SKM-1 treated with dmso at 0.1 percent for 144 hours (cell line): ENCODE data around the gene TMEM121.
"Not testable (repeated sequence)": the region's sequence is repeated elsewhere in the genome, so short reads cannot be mapped to it uniquely, and the experiment has no call there.

Source experiments
- DNase-seq: peaks from one replicate; lab custom pipeline; 2025; ENCODE audit not compliant: unreplicated experiment; lab: John Stamatoyannopoulos, UW

TMEM121 gene

DNA sequence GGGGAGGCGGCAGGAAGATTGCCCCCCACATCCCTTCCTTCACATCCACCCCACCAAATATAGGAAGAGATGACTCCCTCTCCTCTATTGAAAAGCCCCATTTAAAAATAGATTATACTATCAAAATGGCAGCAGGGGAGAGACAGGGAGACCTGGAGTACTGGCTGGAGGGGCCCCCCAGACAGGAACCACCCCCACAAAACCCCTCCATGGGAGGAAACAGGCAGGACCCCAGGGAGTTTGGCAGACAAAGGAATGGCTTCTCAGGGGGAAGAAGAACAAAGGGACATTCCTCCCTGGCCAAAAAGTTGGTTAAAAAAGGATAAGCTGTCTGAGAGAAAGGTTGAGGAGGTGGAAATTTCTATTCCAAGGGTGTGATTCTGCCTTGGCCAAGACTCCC is 19.3 kb downstream of the TMEM121 start:
- DNase-seq, result not testable (repeated sequence)

DNA sequence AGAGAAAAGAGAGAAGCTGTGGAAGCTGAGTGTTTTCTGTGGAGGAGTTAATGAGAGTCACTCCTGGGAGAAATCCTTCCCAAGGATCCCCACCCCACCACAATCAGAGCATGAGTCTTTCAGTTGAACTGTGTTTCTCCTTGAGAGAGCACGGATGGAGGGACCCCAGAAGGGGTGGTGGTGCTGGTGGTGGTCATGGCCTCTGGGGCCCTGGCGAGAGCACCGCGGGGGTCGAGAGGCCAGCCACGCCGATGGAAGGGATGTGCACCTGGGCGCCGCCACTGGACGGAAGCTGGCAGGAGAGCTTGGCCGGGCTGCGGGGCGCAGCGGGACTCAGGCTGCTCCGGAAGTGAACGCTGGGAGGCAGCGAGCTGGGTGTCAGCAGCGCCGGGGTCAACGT is 20.0 kb downstream of the TMEM121 start:
- not testable (repeated sequence) for DNase-seq

DNA sequence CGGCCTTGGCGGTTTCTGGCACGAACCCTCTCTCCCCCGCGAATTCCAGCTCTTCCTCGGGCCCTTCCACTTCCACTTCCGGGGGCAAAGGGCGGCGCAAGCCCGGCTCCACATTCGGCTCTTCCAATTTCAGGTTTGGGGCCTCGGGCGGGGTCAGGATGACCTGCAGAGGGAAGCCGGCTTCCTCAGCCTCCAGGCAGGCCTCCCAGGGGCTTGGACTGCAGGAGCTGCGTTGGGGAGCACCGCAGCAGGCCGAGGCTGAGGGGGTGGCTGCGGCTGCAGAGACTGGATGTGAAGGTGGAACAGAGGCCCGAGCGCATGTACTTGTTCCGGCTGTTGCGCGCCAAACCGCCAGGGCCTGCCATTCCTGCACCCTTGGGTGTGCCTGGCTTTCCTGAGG is 20.7 kb downstream of the TMEM121 start:
- DNase-seq, result not testable (repeated sequence)

DNA sequence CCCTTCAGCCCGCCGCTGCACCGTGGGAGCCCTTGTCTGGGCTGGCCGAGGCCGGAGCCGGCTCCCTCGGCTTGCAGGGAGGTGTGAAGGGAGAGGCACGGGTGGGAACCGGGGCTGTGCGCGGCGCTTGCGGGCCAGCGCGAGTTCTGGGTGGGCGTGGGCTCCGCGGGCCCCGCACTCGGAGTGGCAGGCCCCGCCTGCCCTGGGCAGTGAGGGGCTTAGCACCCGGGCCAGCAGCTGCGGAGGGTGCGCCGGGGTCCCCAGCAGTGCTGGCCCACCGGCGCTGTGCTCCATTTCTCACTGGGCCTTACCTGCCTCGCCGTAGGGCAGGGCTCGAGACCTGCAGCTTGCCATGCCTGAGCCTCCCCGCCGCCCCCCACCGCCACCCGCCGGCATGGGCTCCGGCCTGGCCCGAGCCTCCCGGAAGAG is 21.4 kb downstream of the TMEM121 start:
- DNase-seq, result no peak

DNA sequence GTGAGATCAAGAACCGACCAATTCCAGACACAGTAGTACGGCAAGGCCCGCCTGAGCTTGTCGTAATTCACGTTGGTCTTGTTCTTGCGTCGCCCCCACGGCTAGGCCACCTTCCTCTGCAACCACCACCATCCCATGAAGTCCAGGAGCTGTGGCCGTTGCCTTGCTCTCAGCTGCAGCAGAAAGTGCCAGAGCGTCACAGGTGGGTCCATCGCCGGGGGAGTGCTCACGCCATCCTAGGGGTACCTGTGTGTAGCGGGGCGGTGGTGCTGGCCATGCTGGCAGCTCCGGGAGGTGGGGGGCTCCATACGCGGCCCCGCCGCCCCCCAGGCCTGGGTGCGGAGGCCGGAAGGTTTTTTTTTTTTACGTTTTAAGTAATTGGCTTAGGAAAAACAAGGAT is 23.1 kb downstream of the TMEM121 start:
- no peak for DNase-seq

DNA sequence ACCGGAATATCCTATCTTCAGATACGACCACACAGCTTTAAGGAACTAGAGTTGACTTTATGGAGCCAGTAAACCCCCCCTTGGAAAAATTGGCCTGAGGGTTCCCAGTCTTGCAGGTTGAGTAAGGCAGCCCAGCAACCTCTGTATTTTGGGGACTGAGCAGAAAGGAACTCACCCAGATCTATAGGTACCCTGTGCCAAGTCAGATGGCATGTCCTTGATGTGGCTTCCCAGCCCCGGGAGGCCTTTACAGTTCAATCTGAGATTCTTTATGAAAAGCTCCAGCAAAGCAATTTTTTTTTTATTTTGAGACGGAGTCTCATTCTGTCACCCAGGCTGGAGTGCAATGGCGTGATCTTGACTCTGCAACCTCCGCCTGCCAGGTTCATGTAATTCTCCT is 27.6 kb downstream of the TMEM121 start:
- no peak for DNase-seq

DNA sequence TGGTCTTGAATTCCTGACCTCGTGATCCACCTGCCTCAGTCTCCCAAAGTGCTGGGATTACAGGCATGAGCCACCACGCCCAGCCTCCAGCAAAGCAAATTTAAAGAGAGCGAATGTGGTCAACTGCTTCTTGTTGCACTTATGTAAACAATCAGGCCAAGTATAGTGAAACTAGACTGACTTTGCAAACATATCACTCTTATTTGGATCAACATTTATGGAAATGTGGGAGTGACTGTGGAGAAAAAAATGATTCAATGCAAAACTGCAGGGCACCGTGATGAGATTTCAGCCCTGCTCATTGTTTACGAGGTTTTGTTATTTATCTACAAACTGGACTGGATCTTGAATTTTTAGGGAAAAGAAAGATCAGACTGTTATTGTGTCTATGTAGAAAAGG is 28.1 kb downstream of the TMEM121 start:
- DNase-seq, result no peak

DNA sequence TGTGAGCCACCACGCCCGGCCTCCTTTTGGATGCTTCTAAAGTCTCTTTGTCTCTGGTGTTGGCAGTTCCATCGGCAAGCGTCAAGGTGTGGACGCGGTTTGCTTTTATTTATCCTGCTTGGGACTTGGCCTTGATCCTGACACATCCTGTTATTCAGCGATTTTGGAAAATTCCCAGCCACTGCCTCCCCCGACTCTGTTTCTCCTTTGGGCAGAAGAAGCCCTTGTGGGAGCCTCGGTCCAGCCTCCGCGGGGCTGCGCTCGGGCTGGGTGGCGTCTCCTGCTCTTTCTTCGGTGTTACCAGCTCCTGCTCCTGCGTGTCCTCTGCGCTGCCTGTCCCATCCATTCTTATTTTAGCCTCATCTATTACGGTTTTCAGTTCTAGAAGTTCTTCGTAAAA is 31.3 kb downstream of the TMEM121 start:
- DNase-seq, result not testable (repeated sequence)

DNA sequence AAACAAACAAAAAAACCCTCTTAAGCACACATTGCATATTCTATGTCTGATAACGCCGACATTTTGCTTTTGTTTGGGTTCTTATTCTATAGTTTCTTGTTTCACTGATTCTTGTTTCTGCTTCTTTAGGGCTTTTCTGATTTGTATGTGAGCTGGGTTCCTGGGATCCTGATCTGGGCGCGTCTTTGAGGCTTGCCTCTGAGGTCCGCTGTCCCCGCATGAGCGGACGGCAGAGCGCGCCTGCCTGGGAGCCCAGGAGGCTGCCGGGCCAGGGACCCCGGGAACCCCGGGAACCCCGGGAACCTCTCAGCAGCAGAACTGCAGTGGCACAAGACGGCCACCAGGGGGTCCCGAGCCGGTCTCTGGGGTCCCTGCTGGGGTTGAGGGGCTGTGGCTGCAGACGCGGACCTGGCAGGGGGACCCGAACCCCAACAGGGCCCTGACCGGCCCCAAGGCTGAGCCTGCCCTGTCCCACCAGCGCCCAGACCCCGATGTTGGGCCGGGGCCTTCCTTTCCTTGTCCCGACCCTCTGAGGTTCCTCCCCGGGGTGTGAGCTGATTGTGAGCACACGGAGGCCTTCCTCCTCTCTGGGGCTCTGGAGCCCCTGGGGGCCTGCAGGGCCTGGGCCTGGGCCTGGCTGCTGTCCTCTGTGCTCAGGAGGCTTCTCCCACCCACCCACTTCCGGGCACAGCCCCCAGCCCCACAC is 32.2 kb downstream of the TMEM121 start:
- DNase-seq, result not testable (repeated sequence)

DNA sequence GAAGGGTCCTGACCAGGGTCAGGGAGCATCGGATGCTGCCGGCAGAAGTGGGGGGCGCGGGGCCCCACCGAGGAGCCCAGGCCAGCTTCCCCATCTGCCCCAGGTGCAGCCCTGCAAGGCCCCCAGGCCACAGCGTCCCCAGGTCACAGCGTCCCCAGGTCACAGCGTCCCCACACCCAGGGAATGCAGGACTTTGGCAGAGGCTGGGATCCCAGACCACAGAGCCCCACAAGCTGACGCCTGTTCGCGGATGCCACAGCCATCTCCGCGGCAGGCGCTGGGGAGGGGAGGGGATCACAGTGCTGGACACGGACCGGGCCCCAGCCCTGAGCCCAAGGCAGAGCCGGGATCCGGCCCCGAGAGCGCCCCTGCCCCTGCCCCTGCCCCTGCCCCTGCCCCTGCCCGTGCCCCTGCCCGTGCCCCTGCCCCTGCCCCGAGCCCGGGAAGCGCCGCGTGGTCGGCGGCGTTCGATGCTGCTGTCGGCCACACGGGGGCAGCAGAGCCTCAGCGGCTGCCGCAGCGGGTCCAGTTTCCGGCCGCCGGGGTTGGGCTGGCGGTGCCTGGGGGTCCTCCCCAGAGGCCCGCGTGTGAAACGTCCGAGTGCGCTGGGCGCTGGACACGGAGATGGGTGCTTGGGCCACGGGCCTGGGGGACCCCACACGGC is 33.1 kb downstream of the TMEM121 start:
- not testable (repeated sequence) for DNase-seq

DNA sequence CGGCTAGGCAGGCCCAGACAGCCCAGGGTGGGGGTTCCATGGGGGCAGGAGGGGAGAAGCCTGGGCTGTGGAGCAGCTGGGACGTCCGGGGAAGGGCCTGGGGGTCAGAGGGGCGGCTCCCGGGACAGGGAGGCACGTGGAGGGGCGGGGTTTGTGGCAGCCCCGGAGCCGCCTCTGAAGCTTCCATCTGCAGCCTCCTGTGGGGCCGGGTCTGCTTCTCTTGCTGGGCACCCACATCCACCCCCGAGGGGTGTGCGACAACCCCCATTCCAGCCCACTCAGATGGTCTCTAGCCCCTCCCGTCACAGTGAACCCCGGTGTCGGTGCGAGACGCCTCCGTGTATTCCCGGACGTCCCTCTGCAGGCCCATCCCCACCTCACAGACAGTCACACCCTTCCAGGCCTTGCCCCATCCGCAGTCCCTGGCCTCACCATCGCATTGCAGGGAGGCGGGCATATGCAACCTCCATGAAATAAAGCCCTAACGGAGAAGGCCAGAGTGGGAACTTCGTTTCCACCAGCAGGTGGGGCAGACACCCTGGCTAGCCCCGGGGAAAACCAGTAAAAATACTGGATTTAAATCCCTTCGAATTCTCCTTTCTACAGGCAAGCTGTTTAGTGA is 33.8 kb downstream of the TMEM121 start:
- DNase-seq, result not testable (repeated sequence)

DNA sequence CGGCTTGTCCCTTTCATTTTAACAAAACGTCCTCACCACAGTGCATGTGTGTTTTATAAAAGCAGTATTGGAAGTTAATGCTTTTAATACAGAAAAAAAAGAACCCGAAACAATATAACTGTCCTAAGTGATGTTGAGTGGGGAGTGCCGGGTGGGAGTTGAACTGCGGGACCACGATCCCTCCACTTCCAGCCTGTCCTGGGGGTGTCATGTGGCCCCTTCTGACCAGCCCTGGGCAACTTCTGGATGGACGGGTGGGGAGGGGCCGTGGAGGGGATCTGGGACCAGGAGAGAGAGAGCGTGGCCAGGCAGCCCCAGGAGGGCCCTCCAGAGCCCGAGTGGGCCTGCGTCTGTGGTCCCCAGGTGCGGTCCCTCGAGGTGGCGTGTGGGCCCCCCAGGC is 35.0 kb downstream of the TMEM121 start:
- not testable (repeated sequence) for DNase-seq

DNA sequence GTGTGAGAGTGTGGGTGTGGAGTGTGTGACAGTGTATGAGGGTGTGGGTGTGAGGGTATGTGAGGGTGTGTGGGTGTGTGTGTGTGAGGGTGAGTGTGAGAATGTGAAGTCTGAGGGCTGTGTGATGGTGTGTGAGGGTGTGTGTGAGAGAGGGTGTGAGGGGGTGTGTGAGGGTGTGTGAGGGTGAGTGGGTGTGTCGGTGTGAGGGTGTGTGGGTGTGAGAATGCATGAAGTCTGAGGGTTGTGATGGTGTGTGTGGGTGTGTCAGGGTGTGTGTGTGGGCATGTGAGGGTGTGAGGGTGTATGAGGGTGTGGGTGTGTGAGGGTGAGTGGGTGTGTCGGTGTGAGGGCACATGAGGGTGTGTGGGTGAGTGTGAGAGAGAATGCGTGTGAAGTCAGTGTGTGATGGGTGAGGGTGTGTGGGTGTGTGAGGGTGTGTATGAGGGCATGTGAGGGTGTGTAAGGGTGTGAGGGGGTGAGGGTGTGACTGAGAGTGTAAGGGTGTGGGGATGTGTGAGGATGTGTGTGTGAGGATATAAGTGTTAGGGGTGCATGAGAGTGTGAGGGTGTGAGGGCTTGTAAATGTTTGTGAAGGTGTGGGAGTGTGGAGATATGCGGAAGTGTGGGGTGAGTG is 36.4 kb downstream of the TMEM121 start:
- no peak for DNase-seq

DNA sequence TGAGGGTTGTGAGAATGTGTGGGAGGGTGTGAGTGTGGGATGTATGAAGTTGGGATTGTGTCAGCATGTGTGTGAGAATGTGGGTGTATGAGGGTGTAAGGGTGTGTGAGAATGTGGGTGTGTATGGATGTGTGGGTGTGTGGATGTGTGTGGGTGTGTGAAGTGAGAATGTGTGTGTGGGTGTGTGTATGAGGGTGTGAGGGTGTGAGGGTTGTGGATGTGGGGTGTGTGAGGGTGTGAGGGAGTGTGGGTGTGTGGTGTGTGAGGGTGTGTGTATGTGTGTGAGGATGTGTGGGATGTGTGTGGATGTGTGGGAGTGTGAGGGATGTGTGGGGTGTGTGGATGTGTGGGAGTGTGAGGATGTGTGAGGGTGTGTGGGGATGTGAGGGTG is 37.0 kb downstream of the TMEM121 start:
- no peak for DNase-seq

DNA sequence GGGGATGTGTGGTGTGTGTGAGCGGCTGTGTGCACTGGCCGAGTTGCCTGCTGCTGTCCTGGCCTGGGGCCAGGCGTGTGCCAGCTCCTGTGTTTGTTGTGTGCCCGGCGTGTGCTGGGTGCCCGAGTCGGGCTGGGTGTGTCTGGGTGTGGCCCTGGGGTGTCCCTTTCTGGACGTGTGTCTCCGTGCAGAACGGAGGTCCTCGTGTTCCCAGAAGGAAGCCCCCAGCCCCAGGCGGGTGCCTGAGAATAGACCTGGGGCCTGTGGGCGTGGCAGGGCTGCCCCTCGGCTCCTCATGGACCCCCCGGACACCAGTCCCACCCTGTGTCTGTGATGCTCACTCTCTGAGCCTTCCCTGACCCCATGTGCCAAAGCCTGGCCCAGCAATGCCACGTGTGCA is 38.2 kb downstream of the TMEM121 start:
- not testable (repeated sequence) for DNase-seq

DNA sequence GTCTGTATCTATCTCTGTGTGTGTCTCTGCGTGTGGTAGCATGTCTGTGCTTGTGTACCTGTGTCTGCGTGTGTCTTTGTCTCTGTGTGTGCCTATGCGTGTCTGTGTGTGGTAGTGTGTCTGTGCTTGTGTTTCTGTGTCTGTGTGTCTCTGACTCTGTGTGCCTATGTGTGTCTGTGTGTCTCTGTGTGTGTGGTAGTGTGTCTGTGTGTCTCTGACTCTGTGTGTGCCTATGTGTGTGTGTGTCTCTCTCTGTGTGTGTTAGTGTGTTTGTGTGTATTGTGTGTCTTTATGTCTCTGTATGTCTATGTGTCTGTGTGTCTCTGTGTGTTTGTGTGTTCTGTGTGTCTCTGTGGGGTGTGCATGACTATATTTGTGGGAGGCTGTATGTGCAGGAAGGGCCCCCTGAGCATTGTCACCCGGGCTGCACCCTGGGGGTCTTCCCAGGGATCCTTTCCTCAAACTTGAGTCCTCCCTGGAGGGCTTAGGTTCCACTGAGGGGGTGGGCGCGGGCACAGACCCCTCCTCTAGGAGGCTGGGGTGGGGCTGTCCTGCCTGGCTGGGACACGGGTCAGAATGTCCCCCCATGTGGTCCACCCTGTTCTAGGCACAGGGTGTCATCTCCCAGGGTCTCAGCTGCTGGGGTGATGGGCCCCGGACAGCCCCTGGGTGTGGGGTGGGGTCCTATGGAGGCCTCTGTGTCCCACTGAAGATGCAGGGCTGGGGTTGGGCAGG is 39.0 kb downstream of the TMEM121 start:
- DNase-seq, result not testable (repeated sequence)

DNA sequence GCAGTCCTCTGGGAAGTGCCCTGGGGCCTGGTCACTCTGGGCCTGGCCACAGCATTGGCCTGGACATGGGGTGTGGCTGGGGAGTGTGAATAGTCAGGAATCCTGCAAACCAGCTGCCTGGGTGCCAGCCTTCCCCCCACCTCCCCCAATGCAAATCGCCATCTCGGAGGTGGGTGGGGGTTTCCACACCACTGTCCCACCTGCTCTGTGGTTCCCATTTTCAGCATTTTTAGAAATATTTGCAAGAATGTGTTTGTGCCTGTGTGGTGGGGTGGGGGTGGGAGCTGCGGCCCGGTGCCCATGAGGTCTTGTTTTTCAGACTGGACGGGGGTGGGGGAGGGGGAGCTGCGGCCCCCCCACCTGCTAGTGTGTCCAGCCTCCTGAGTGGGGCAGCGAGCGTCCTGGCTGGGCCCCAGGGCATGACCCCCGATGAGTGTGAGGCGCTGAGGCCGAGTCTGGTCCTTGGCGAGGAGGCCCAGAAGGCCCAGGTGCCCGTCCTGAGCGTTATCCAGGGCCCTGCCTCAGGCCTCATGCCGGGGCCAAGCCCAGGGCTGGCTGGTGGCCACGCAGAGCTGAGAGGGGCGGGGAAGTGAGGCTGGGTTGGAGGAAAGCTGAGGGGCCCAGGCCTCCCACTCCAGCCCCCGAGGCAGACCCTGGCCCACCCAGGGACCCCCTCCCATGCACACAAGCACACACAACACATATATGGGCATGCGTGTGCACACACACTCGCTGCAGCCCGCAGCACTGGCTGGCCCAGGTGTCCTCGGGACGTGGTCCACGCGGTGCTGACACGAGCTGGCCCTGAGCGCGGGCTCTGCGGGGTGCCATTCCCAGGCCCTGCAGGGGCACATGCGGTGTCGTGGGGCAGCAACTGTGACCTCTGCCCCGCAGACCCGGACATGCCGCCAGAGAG is 40.1 kb downstream of the TMEM121 start:
- DNase-seq, result not testable (repeated sequence)

DNA sequence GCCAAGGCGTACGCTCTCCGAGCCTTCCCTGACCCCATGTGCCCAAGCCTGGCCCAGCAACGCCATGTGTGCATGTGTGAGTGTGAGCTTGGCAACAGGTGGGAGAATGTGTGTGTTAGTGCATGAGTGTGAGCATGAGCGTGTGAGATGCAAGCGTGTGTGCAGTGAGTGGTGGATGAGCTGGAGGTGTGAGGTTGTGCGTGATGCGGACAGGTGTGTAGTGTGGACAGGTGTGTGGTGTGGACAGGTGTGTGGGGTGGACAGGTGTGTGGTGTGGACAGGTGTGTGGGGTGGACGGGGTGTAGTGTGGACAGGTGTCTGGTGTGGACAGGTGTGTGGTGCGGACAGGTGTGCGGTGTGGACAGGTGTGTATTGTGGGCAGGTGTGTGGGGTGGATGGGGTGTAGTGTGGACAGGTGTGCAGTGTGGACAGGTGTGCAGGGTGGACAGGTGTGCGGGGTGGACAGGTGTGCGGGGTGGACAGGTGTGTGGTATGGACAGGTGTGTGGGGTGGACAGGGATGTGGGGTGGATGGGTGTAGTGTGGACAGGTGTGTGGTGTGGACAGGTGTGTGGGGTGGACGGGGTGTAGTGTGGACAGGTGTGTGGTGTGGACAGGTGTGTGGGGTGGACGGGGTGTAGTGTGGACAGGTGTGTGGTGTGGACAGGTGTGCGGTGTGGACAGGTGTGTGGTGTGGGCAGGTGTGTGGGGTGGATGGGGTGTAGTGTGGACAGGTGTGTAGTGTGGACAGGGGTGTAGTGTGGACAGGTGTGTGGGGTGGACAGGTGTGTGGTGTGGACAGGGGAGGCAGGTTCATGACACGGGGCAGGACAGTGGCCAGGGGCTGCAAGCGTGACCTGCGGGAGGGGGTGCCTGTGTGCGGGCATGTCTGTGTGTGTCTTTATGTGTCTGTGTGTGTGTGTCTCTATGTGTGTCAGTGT is 41.1 kb downstream of the TMEM121 start:
- DNase-seq, result not testable (repeated sequence)
